Mucosa of stomach (tissue), 1 donor: ENCODE data around the gene DTNB.
"Not testable (repeated sequence)": the region's sequence is repeated elsewhere in the genome, so short reads cannot be mapped to it uniquely, and the experiment has no call there.

Experiments
- H3K27me3 ChIP-seq: one replicate; pipeline ENCODE4 v1.7.0; 2013; ENCODE audit warnings: mild to moderate bottlenecking, low read length; ENCODE audit not compliant: control insufficient read depth, insufficient read depth
- H3K36me3 ChIP-seq: one replicate; pipeline ENCODE4 v1.7.0; 2013; ENCODE audit warnings: low read length; ENCODE audit not compliant: control insufficient read depth, insufficient read depth
- H3K4me1 ChIP-seq: one replicate; pipeline ENCODE4 v1.7.0; 2013; ENCODE audit warnings: mild to moderate bottlenecking, low read length; ENCODE audit not compliant: control insufficient read depth, insufficient read depth
- H3K4me3 ChIP-seq: one replicate; pipeline ENCODE4 v1.7.0; 2013; ENCODE audit warnings: low read length
- H3K9ac ChIP-seq: one replicate; pipeline ENCODE4 v1.7.0; 2013; ENCODE audit warnings: mild to moderate bottlenecking, low read length, moderate library complexity
- H3K9me3 ChIP-seq: one replicate; pipeline ENCODE4 v1.7.0; 2013; ENCODE audit warnings: mild to moderate bottlenecking, low read length, moderate library complexity; ENCODE audit not compliant: control insufficient read depth
- donor health status: Pancreatic carcinoma.

Gene DTNB

GRCh38 chr2:25570161-25570845, 103.1 kb downstream of the DTNB start:
- no peaks in the 10 kb centered on the region for H3K9me3 ChIP-seq
- H3K9ac ChIP-seq: no peak overlapping the region
- no peaks in the 10 kb centered on the region for H3K36me3 ChIP-seq
- no peak overlapping the region for H3K4me3 ChIP-seq
- no peaks in the 10 kb centered on the region for H3K27me3 ChIP-seq
- H3K4me1 ChIP-seq: peaks cover 15% of the 10 kb centered on the region

GRCh38 chr2:25567406-25567805, 106.0 kb downstream of the DTNB start:
- no peaks in the 10 kb centered on the region for H3K9me3 ChIP-seq
- H3K9ac ChIP-seq: no peak overlapping the region
- no peaks in the 10 kb centered on the region for H3K36me3 ChIP-seq
- H3K4me1 ChIP-seq: peaks cover 15% of the 10 kb centered on the region
- H3K27me3 ChIP-seq: no peaks in the 10 kb centered on the region
- no peak overlapping the region for H3K4me3 ChIP-seq

- Histone ChIP-seq H3K4me3 (no peak overlapping the region), H3K9ac (no peak overlapping the region), H3K9me3 (no peaks in the 10 kb centered on the region), H3K4me1 (peaks cover 15% of the 10 kb centered on the region), H3K36me3 (no peaks in the 10 kb centered on the region), H3K27me3 (no peaks in the 10 kb centered on the region)
These were observed 106.7 kb downstream of the DTNB start for GRCh38 chr2:25566694-25567093.

GRCh38 chr2:25566094-25566493, 107.3 kb downstream of the DTNB start:
- Histone ChIP-seq H3K9me3 (no peaks in the 10 kb centered on the region), H3K36me3 (no peaks in the 10 kb centered on the region), H3K4me3 (no peak overlapping the region), H3K9ac (no peak overlapping the region), H3K27me3 (no peaks in the 10 kb centered on the region), H3K4me1 (peaks cover 15% of the 10 kb centered on the region)

GRCh38 chr2:25561136-25561850, 112.1 kb downstream of the DTNB start:
- H3K4me1 ChIP-seq: peaks cover 6% of the 10 kb centered on the region
- no peak overlapping the region for H3K4me3 ChIP-seq
- H3K36me3 ChIP-seq: no peaks in the 10 kb centered on the region
- no peaks in the 10 kb centered on the region for H3K27me3 ChIP-seq
- no peaks in the 10 kb centered on the region for H3K9me3 ChIP-seq
- H3K9ac ChIP-seq: no peak overlapping the region

- Histone ChIP-seq H3K36me3 (no peaks in the 10 kb centered on the region), H3K9me3 (no peaks in the 10 kb centered on the region), H3K4me3 (no peak overlapping the region), H3K9ac (no peak overlapping the region), H3K27me3 (no peaks in the 10 kb centered on the region), H3K4me1 (no peaks in the 10 kb centered on the region)
These were observed 114.2 kb downstream of the DTNB start for GRCh38 chr2:25559148-25559547.

- H3K9ac ChIP-seq: no peak overlapping the region
- H3K4me1 ChIP-seq: no peaks in the 10 kb centered on the region
- H3K9me3 ChIP-seq: no peaks in the 10 kb centered on the region
- no peak overlapping the region for H3K4me3 ChIP-seq
- no peaks in the 10 kb centered on the region for H3K27me3 ChIP-seq
- H3K36me3 ChIP-seq: no peaks in the 10 kb centered on the region
These were observed 115.1 kb downstream of the DTNB start for GRCh38 chr2:25558262-25558661.

- no peak overlapping the region for H3K9ac ChIP-seq
- H3K9me3 ChIP-seq: no peaks in the 10 kb centered on the region
- no peak overlapping the region for H3K4me3 ChIP-seq
- no peaks in the 10 kb centered on the region for H3K27me3 ChIP-seq
- H3K4me1 ChIP-seq: no peaks in the 10 kb centered on the region
- no peaks in the 10 kb centered on the region for H3K36me3 ChIP-seq
These were observed 116.0 kb downstream of the DTNB start for GRCh38 chr2:25557179-25558036.

- Histone ChIP-seq H3K4me3 (no peak overlapping the region), H3K36me3 (no peaks in the 10 kb centered on the region)
These were observed 121.1 kb downstream of the DTNB start for GRCh38 chr2:25552318-25552717.

GRCh38 chr2:25551316-25551715, 122.1 kb downstream of the DTNB start:
- Histone ChIP-seq H3K36me3 (no peaks in the 10 kb centered on the region), H3K4me3 (no peak overlapping the region), H3K27me3 (no peaks in the 10 kb centered on the region), H3K9ac (no peak overlapping the region), H3K4me1 (no peaks in the 10 kb centered on the region), H3K9me3 (no peaks in the 10 kb centered on the region)

More at GRCh38 chr2:25552318-25552717, 121.1 kb downstream of the DTNB start:
- Histone ChIP-seq H3K9ac (no peak overlapping the region), H3K9me3 (no peaks in the 10 kb centered on the region), H3K27me3 (no peaks in the 10 kb centered on the region), H3K4me1 (no peaks in the 10 kb centered on the region)

GRCh38 chr2:25549571-25549970, 123.8 kb downstream of the DTNB start:
- not testable (repeated sequence) for H3K9me3 ChIP-seq, H3K9ac ChIP-seq, H3K27me3 ChIP-seq, H3K4me1 ChIP-seq, H3K4me3 ChIP-seq, H3K36me3 ChIP-seq

GRCh38 chr2:25548601-25549000, 124.8 kb downstream of the DTNB start:
- H3K4me3 ChIP-seq: no peak overlapping the region
- H3K36me3 ChIP-seq: no peaks in the 10 kb centered on the region
- H3K9ac ChIP-seq: no peak overlapping the region
- no peaks in the 10 kb centered on the region for H3K4me1 ChIP-seq
- H3K9me3 ChIP-seq: no peaks in the 10 kb centered on the region
- H3K27me3 ChIP-seq: no peaks in the 10 kb centered on the region
